Vagina (tissue), 2 donors: ENCODE data around the gene AGBL4.

Experiments used
- POLR2A ChIP-seq, 2 donors: fragments of 450-650 bp; IDR thresholded peaks; one replicate each; pipeline ENCODE4 v1.6.1; 2017; ENCODE audit warnings: antibody characterized with exemption in 2 of 2, mild to moderate bottlenecking in 2 of 2, moderate library complexity in 2 of 2
- TF ChIP-seq, protein P1 (sequence below), 3 experiments: fragments of 450-650 bp in 2 of 3; fragments of 200-600 bp in 1 of 3; sonication (generic) in 1 of 3; IDR thresholded peaks; one replicate each; pipeline ENCODE4 v1.5.1; 2017 to 2019; ENCODE audit warnings: antibody characterized with exemption in 3 of 3, mild to moderate bottlenecking in 2 of 3, moderate library complexity in 2 of 3

- TF ChIP-seq, protein P1, sequence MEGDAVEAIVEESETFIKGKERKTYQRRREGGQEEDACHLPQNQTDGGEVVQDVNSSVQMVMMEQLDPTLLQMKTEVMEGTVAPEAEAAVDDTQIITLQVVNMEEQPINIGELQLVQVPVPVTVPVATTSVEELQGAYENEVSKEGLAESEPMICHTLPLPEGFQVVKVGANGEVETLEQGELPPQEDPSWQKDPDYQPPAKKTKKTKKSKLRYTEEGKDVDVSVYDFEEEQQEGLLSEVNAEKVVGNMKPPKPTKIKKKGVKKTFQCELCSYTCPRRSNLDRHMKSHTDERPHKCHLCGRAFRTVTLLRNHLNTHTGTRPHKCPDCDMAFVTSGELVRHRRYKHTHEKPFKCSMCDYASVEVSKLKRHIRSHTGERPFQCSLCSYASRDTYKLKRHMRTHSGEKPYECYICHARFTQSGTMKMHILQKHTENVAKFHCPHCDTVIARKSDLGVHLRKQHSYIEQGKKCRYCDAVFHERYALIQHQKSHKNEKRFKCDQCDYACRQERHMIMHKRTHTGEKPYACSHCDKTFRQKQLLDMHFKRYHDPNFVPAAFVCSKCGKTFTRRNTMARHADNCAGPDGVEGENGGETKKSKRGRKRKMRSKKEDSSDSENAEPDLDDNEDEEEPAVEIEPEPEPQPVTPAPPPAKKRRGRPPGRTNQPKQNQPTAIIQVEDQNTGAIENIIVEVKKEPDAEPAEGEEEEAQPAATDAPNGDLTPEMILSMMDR (IDR thresholded peaks at IDR 0.05) = no peak
- no peak for TF ChIP-seq POLR2A (IDR thresholded peaks at IDR 0.05)
Measured at GRCh38 chr1:48686159-48686558, 1337.6 kb downstream of the AGBL4 start.
